ENCODE measurements around the gene DXO.
"Not testable (repeated sequence)": the region's sequence is repeated elsewhere in the genome, so short reads cannot be mapped to it uniquely, and the experiment has no call there.

DXO gene

DNA sequence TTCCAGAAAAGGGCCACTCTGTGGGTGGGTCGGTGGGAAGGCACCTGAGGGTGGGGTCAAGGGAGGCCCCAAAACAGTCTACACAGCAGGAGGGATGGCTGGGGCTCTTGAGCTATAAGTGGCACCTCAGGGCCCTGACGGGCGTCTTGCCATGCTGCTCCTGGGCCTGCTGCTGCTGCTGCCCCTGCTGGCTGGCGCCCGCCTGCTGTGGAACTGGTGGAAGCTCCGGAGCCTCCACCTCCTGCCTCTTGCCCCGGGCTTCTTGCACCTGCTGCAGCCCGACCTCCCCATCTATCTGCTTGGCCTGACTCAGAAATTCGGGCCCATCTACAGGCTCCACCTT is 33.6 kb upstream of the DXO start:
- H3K4me1 ChIP-seq (ENCODE audit: control insufficient read depth, insufficient read depth, low read length, poor library complexity, severe bottlenecking), result not testable (repeated sequence)

DNA sequence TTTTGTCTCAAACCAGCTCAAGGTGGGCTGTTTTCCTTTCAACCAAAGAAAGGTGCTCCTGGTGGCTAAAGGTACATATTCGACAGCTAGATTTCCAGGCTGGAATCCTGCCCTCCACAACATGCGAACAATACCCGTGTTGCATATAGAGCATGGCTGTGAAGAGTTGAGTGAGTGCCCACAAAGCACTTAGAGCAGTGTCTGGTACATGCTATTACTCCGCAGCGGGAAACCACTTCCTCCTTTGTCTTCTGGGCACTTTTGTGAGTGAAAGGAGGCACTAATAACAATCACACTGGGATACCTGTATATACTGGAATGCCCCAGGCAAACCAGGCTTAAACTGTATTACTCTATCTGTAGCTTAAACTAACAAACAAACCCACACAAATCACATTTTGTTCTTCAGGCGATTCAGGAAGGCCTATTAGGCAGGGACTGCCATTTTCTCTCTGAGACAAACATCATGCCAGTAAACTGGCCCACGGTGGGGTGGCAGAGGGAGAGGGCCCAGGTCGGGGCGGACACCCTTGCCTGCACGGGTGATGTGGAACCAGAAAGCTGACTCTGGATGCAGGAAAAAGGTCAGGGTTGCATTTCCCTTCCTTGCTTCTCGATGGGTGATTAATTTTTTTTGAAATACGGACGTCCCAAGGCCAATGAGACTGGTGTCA is 33.1 kb upstream of the DXO start:
- WGBS, 2 experiments (ENCODE audit: insufficient coverage in 2 of 2), result 90 to 100% methylated on average over 2 to 7 of the region's 13 CpGs
- H3K9me3 ChIP-seq (ENCODE audit: control insufficient read depth, low read length); H3K36me3 ChIP-seq (ENCODE audit: control insufficient read depth, insufficient read depth, low read length); H3K4me3 ChIP-seq (ENCODE audit: extremely low read depth, insufficient read depth, low read length, poor library complexity, severe bottlenecking); H3K4me1 ChIP-seq (ENCODE audit: control insufficient read depth, insufficient read depth, low read length, poor library complexity, severe bottlenecking); H3K27ac ChIP-seq (ENCODE audit: low read depth, low read length, severe bottlenecking): not testable (repeated sequence)

More for the DNA sequence above, 33.6 kb upstream of the DXO start:
- not testable (repeated sequence) for H3K36me3 ChIP-seq (ENCODE audit: control insufficient read depth, insufficient read depth, low read length); H3K4me3 ChIP-seq (ENCODE audit: extremely low read depth, insufficient read depth, low read length, poor library complexity, severe bottlenecking); H3K9me3 ChIP-seq (ENCODE audit: control insufficient read depth, low read length); H3K27ac ChIP-seq (ENCODE audit: low read depth, low read length, severe bottlenecking)
- 86% methylated on average over 1 of the region's 9 CpGs; no CpG with 5 or more reads in 1 of the 2 experiments for WGBS, 2 experiments (ENCODE audit: insufficient coverage in 2 of 2)

- not testable (repeated sequence) for H3K9me3 ChIP-seq (ENCODE audit: control insufficient read depth, low read length); H3K27ac ChIP-seq (ENCODE audit: low read depth, low read length, severe bottlenecking); H3K4me1 ChIP-seq (ENCODE audit: control insufficient read depth, insufficient read depth, low read length, poor library complexity, severe bottlenecking); H3K4me3 ChIP-seq (ENCODE audit: extremely low read depth, insufficient read depth, low read length, poor library complexity, severe bottlenecking); H3K36me3 ChIP-seq (ENCODE audit: control insufficient read depth, insufficient read depth, low read length)
- 92% methylated on average over 2 of the region's 4 CpGs; no CpG with 5 or more reads in 1 of the 2 experiments for WGBS, 2 experiments (ENCODE audit: insufficient coverage in 2 of 2)
These were observed 32.5 kb upstream of the DXO start for GRCh38 chr6:32004393-32004792.

GRCh38 chr6:32003301-32003700 is 31.4 kb upstream of the DXO start:
- no CpG with 5 or more reads among the region's 7 CpGs for WGBS, 2 experiments (ENCODE audit: insufficient coverage in 2 of 2)

GRCh38 chr6:32002546-32003268 is 30.8 kb upstream of the DXO start:
- WGBS, 2 experiments (ENCODE audit: insufficient coverage in 2 of 2), result no CpG with 5 or more reads among the region's 15 CpGs
- H3K9me3 ChIP-seq (ENCODE audit: control insufficient read depth, low read length); H3K4me1 ChIP-seq (ENCODE audit: control insufficient read depth, insufficient read depth, low read length, poor library complexity, severe bottlenecking); H3K27ac ChIP-seq (ENCODE audit: low read depth, low read length, severe bottlenecking); H3K4me3 ChIP-seq (ENCODE audit: extremely low read depth, insufficient read depth, low read length, poor library complexity, severe bottlenecking); H3K36me3 ChIP-seq (ENCODE audit: control insufficient read depth, insufficient read depth, low read length): not testable (repeated sequence)

More at GRCh38 chr6:32003301-32003700, 31.4 kb upstream of the DXO start:
- not testable (repeated sequence) for H3K27ac ChIP-seq (ENCODE audit: low read depth, low read length, severe bottlenecking); H3K36me3 ChIP-seq (ENCODE audit: control insufficient read depth, insufficient read depth, low read length); H3K4me1 ChIP-seq (ENCODE audit: control insufficient read depth, insufficient read depth, low read length, poor library complexity, severe bottlenecking); H3K4me3 ChIP-seq (ENCODE audit: extremely low read depth, insufficient read depth, low read length, poor library complexity, severe bottlenecking); H3K9me3 ChIP-seq (ENCODE audit: control insufficient read depth, low read length)

GRCh38 chr6:31996385-31996784 is 24.4 kb upstream of the DXO start:
- not testable (repeated sequence) for H3K9me3 ChIP-seq (ENCODE audit: control insufficient read depth, low read length); H3K27ac ChIP-seq (ENCODE audit: low read depth, low read length, severe bottlenecking); H3K4me1 ChIP-seq (ENCODE audit: control insufficient read depth, insufficient read depth, low read length, poor library complexity, severe bottlenecking); H3K4me3 ChIP-seq (ENCODE audit: extremely low read depth, insufficient read depth, low read length, poor library complexity, severe bottlenecking); H3K36me3 ChIP-seq (ENCODE audit: control insufficient read depth, insufficient read depth, low read length)
- WGBS, 2 experiments (ENCODE audit: insufficient coverage in 2 of 2), result 100% methylated on average over 1 to 4 of the region's 6 CpGs

DNA sequence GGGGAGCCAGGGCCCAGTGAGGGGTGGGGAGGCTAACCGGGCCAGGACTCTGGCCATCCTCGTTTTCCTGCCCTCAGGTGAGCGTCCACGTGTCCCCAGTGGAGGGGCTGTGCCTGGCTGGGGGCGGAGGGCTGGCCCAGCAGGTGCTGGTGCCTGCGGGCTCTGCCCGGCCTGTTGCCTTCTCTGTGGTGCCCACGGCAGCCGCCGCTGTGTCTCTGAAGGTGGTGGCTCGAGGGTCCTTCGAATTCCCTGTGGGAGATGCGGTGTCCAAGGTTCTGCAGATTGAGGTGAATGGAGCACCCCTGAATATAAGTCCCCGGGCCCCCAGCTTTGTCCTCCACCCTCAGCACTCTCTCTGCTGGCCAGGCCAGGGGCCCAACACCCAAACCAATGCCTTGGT is 22.5 kb upstream of the DXO start:
- H3K27ac ChIP-seq (ENCODE audit: low read depth, low read length, severe bottlenecking); H3K4me1 ChIP-seq (ENCODE audit: control insufficient read depth, insufficient read depth, low read length, poor library complexity, severe bottlenecking); H3K36me3 ChIP-seq (ENCODE audit: control insufficient read depth, insufficient read depth, low read length); H3K4me3 ChIP-seq (ENCODE audit: extremely low read depth, insufficient read depth, low read length, poor library complexity, severe bottlenecking); H3K9me3 ChIP-seq (ENCODE audit: control insufficient read depth, low read length): not testable (repeated sequence)
- no CpG with 5 or more reads among the region's 14 CpGs for WGBS, 2 experiments (ENCODE audit: insufficient coverage in 2 of 2)

- H3K27ac ChIP-seq (ENCODE audit: low read depth, low read length, severe bottlenecking), result not testable (repeated sequence)
- WGBS, 2 experiments (ENCODE audit: insufficient coverage in 2 of 2), result no CpG with 5 or more reads among the region's 10 CpGs
These were observed 17.4 kb upstream of the DXO start for GRCh38 chr6:31989363-31989762.

GRCh38 chr6:31981744-31982143 is 9.8 kb upstream of the DXO start, which contains the start of gene C4A:
Gene C4A (plus strand): TSS chr6:31982057. CDS start chr6:31982108, 51 bp downstream.
- WGBS, 2 experiments (ENCODE audit: insufficient coverage in 2 of 2), result no CpG with 5 or more reads among the region's 7 CpGs
- not testable (repeated sequence) for H3K4me1 ChIP-seq (ENCODE audit: control insufficient read depth, insufficient read depth, low read length, poor library complexity, severe bottlenecking); H3K36me3 ChIP-seq (ENCODE audit: control insufficient read depth, insufficient read depth, low read length); H3K9me3 ChIP-seq (ENCODE audit: control insufficient read depth, low read length); H3K27ac ChIP-seq (ENCODE audit: low read depth, low read length, severe bottlenecking); H3K4me3 ChIP-seq (ENCODE audit: extremely low read depth, insufficient read depth, low read length, poor library complexity, severe bottlenecking)

More at GRCh38 chr6:31989363-31989762, 17.4 kb upstream of the DXO start:
- H3K36me3 ChIP-seq (ENCODE audit: control insufficient read depth, insufficient read depth, low read length); H3K9me3 ChIP-seq (ENCODE audit: control insufficient read depth, low read length); H3K4me3 ChIP-seq (ENCODE audit: extremely low read depth, insufficient read depth, low read length, poor library complexity, severe bottlenecking); H3K4me1 ChIP-seq (ENCODE audit: control insufficient read depth, insufficient read depth, low read length, poor library complexity, severe bottlenecking): not testable (repeated sequence)

DNA sequence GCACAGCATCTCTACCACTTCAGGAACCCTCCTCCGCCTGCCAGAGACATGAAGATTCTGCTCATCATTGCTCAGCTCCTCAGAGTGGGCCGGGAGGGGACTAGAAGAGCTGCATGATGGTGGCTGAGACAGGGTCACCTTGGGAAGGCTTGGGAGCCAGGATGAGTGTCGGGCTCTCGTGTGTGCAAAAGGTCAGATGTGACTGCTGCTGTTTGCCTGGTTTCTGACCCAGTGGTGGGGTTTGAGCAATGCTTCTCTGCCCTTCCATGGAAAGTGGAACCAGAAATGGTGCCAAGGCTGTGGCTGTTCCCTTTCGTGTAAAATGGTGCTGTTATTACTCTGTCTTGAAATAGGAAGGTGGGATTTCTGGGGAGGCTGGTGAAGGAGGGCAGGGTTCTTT is 9.1 kb upstream of the DXO start:
- not testable (repeated sequence) for H3K36me3 ChIP-seq (ENCODE audit: control insufficient read depth, insufficient read depth, low read length); H3K27ac ChIP-seq (ENCODE audit: low read depth, low read length, severe bottlenecking); H3K4me1 ChIP-seq (ENCODE audit: control insufficient read depth, insufficient read depth, low read length, poor library complexity, severe bottlenecking); H3K4me3 ChIP-seq (ENCODE audit: extremely low read depth, insufficient read depth, low read length, poor library complexity, severe bottlenecking); H3K9me3 ChIP-seq (ENCODE audit: control insufficient read depth, low read length)
- WGBS, 2 experiments (ENCODE audit: insufficient coverage in 2 of 2), result no CpG with 5 or more reads among the region's 5 CpGs

- H3K9me3 ChIP-seq (ENCODE audit: control insufficient read depth, low read length); H3K4me1 ChIP-seq (ENCODE audit: control insufficient read depth, insufficient read depth, low read length, poor library complexity, severe bottlenecking); H3K27ac ChIP-seq (ENCODE audit: low read depth, low read length, severe bottlenecking); H3K36me3 ChIP-seq (ENCODE audit: control insufficient read depth, insufficient read depth, low read length); H3K4me3 ChIP-seq (ENCODE audit: extremely low read depth, insufficient read depth, low read length, poor library complexity, severe bottlenecking): not testable (repeated sequence)
- WGBS, 2 experiments (ENCODE audit: insufficient coverage in 2 of 2), result 100% methylated on average over 6 of the region's 13 CpGs; no CpG with 5 or more reads in 1 of the 2 experiments
These were observed 8.4 kb upstream of the DXO start for GRCh38 chr6:31980195-31980876.

Measured in mesodermal cell (in vitro differentiated cells).